Stimulated activated CD4-positive, alpha-beta T cell treated with anti-CD3 and anti-CD28 coated beads, Interleukin-2, amount 100 ng/mL, for 24 hours (primary cell): Measurements from ENCODE around the gene PIGM.
"Not testable (repeated sequence)": the region's sequence is repeated elsewhere in the genome, so short reads cannot be mapped to it uniquely, and the experiment has no call there.

Experiments
- DNase-seq, 2 donors: peaks; one replicate each; pipeline ENCODE4 v3.0.0-alpha.2; 2020

PIGM gene

DNA sequence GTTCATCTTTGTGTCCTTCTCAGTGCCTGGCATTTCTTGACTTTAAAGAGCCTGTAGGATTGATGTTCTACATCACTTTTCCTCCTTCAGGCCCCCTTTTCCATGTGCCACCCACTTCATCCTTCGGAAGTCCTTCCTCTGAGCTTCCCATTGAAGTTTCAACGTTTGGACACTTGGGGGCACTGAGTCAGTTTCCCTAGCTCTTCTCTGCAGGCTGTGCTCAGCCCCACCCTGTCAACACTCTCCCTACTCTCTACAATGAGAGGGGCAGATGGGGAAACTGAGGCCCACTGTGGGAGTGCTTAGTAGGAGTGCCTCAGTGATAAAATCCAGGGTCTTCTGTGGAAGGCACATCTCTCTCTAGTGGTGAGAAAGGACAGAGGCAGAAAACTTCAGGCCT lies 26.3 kb upstream of the PIGM start:
- DNase-seq: no peak

DNA sequence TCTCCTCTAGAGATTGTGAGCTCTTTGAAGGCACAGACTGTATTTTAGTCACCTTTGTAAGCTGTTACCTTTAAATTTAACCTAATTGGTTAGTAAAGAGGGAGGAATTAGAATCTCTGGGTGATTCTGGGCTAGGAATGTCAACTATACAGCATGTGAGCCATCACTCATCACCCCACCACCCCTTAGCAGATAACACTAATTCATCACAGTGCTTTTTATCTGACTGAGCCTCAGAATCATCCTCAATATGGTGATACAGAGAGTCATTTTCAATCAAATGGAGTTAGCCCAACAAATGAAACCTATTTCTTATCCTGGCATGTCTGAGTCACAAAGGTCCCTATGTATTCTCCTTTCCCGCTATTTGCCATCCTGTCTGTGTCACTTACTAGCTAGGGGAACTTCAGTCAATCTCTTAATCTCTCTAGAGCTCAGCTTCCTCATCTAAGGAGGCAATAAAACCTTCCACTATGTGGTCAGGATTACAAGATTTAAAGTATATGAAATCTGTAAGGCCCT lies 24.9 kb upstream of the PIGM start:
- no peak for DNase-seq

DNA sequence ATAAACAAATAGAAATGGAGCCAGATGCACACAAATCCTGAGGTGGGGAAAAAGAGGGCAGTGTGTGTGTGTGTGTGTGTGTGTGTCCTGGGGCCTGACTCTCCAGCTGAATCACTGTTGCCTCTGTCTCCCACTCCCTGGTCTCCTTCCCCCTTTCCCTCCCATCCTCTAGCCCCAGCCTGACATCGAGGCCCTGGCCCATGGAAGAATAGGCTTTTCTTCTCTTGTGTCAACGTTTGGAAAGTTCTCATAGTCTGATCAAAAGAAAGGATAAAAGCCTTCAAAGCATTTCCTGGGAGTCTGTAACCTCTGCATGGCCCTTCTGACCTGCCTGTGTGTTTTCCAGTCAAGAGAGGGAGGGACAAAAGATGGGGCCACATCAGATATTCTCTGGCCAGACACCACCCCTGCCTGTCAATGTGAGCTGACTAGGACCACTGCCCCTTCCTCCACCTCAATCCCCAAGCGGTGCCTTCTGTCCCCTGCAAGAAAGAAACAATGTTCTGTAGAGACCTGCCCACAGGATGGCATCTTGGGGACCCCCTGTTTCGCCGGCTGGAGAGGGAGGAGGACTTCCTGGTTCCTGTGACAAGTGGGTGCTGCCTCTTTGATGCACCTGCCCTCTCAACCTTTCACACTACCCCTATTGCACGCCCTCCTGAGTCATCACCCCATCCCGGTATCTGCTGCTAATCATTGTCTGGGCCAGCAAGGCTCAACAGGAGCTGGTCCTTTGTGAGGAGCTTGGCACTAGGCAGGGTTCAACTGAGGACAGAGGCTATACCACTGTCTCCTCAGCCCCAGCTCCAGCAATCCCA lies 22.0 kb upstream of the PIGM start:
- no peak for DNase-seq

DNA sequence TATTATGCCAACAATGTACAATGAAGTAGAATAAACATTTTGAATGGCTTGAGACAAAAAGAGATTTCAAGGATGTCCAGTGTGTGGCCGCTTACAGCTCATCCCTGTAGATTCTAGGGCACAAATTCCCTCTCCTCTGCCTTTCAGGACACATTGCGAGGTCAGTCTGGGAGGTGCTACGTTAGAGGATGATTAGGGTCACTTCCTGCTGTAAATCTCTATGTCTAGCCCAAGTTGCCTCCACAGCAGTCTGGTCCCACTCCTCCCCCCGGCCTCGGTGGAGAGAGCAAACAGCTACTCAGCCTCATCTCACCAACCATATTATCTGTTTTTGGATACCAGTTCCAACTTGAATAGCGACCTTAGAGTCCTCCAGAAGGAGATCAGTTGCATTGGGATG lies 21.1 kb upstream of the PIGM start:
- no peak for DNase-seq

DNA sequence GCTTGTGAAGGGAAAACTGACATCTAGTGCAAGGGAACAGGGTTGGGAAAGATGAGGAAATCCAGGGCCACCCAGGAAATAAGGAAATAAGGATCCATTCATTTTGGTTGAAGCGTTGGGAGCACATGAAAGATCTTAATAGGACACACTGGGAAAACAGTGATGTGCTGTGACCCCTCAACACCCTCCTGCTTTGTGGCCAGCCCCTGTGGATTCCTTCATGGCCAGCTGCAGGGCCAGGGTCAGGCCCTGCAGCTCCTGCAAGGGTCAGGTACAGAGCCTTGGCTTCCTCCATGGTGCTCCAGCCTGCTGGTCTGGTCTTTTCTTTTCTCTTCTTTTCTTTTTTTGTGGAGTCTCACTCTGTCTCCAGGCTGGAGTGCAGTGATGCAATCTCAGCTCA lies 18.8 kb upstream of the PIGM start:
- DNase-seq: no peak

DNA sequence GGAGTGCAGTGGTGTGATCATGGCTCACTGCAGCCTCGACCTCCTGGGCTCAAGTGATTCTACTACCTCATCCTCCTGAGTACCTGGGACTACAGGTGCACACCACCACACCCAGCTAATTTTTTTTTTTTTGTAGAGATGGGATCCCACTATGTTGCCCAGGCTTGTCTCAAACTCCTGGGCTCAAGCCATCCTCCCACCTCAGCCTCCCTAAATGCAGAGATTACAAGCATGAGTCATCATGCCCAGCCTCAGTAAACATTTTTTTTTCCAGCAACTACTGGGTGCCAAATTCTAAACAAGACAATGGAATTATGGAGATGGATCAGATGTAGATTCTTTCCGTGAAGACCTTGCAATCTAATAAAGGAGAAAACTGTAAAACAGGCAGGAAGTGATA lies 18.4 kb upstream of the PIGM start:
- DNase-seq: not testable (repeated sequence)

DNA sequence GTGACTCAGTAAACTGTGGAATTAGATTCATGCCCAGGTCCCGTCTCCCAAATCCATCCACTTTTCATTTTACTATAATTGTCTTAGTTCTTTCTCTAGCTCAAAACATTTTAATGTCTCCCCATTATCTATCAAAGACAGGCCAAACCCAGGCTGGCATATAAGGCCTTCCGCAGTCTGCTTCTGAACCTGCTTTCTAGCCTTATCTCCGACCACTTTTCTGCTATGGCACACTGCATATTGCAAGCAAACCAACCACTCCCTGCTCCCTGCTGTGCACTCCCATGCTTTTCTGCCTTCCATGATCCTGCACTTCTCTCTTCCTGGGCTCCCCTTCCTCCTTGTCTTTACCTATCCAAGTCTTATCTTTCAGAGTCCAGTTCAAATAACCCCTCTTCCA lies 17.3 kb upstream of the PIGM start:
- no peak for DNase-seq

DNA sequence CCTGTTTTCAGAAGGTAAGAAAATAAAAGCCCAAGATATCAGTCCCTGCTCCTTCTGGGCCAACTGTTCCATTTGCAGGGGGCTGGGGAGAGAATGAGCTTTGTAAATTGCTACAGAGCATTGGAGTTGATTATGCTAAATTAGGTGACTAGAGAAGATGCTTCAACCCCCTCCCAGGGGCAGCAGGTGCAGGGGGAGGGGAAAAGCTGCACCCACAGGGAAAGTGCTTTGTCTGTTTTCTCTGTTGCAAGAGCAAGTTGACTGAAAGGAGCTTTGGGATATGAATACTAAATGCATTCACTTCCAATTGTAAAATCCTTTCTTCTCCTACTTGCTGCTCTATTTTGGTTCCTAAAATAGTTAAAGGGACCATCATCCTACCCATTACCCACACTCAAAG lies 16.5 kb upstream of the PIGM start:
- DNase-seq: no peak

DNA sequence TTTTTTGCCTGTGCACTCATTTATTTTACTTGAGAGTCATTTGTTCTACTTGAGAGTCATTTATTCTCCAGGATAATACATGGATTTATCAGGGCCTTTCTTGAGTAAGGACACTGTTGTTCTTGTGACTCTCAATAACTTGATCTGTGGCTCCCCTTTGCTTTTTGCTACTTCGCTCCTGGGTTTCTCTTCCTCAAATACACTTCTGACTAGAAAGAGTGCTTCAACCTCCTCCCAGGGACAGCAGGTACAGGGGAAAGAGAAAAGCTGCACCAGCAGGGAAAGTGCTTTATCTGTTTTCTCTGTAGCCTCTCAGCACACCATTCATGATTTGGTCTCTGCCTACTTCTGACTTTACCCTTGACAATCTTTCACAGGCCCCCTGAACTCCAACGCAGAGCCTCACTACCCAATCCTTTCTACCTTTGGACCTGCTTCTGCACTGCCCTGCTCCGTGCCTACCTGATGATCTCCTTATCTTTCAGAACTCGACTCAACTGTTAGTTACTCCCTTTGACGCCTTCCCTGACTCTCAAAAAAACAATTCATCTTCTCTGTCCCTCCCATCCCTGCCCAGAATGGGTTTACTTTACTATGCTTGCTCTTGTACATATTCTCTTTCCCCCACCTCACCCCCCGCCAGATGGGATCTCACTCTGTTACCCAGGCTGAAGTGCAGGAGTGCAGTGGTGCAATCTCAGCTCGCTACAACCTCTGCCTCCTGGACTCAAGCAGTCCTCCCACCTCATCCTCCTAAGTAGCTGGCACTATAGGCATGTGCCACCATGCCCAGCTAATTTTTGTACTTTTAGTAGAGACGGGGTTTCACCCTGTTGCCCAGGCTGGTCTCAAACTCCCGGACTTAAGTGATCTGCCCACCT lies 15.6 kb upstream of the PIGM start:
- no peak for DNase-seq

DNA sequence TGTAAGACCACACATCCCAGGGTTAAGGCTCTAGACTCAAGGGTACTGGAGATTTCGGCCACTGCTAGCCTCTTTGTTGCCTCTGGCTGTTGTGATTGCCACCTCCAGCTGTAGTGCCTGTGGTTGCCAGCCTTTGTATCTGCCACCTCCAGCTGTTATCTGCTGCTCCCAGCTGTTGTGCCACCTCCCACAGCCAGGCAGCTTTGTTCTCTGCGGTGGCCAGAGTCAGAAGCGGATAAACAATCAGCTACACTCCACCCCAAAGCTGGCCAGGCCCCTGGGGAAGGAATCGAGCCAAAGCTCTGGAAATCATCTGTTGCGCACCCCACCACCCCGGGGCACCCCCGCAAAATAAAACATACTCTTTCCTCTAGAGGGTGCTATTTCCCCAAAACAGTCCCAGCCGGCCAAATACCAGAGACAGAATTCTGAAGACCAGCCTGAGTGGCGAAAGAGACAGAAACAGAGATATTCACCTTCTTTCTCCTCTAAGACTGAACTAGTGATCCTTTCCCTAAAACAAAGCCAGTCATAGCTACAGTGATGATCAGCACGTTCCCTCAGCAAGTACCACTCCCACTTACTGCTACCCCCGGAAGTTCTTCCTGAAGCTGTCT lies 14.8 kb upstream of the PIGM start:
- DNase-seq: peak; percentile 35 to 39

DNA sequence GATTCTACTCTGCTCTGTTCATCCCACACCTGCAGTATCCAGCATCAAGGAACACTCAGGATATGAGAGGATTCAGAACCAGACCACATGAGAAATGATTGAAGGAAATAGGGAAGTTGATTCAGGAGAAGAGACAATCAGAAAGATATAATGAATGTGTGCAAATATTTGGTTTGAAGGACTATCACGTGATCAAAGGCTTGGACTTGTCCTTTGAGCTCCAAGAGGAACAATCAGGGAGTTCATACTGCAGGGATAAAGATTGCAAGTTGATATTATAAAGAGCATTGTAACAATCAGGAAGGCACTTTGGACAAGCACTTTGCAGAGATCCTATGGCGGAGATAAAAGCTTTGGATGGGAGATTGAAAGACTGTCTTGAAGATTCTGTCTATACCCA lies 13.9 kb upstream of the PIGM start:
- no peak for DNase-seq

DNA sequence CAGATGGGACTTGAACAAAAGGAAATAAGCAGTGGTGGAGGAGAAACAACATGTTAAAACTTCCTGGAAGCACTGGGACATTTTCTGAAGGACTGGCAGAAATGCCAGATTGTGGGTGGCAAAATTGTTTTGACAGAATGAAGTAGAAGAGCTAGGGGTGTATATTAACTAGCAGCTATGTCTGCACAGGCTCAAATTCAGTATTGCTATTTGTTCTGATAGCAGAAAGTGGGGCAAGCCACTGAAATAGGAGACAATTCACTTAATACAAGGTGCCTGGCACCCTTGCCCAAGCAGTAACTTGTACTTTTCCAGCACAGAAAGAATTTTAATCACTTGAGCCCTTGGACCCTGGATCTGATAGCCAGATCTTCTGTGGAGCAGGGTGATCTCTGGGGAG lies 11.8 kb upstream of the PIGM start:
- DNase-seq: no peak

DNA sequence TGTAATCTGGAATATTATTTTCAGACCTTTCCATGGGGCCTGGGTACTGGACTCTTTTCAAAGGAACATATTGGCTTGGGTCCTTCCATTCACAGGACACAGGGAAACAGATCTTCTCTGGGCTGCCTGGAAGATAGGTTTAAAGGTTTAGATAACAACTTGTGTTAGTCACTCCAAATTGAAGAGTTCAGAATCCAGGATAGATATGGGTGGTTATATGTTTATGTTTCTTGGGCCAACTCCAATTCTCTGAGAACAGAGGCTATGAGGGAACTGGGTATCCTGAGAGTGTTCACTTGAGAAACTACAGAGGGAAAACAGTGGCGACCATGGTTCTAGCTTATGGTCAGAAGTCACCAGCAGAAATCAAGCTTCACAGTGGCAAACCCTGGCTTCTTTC lies 8.7 kb upstream of the PIGM start:
- no peak for DNase-seq

DNA sequence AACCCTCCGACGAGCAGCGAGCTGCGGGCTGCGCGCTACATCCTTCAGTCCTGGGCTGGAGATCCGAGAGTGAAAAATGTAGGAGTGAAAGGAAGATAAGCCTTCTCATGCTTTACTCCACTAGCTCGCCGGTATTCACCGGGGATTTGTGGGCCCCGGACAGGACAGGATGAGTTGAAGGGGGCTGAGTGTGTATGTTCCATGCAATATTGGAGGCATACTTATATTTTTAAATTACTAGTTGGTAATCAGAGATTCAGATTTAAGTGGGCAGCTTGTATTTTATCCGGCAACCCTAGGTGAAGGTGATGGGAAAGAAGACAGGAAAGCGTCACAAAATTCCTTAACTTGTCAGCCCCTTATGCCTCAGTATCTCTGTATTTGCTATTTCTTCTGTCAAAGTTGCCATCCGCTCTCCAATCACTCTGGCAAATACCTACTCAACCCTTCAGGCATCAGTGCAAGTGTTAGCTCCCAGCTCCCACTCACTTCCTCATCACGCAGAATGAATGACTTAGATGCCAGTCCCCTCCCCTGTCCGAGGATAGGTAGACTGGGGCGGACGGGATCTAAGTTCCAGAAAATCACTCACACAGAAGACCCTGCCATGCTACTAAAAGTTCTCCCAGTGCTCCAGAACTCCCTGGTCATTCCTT lies 503 bp upstream of the PIGM start:
- DNase-seq: peak in 1 of 2 donors; percentile 4

DNA sequence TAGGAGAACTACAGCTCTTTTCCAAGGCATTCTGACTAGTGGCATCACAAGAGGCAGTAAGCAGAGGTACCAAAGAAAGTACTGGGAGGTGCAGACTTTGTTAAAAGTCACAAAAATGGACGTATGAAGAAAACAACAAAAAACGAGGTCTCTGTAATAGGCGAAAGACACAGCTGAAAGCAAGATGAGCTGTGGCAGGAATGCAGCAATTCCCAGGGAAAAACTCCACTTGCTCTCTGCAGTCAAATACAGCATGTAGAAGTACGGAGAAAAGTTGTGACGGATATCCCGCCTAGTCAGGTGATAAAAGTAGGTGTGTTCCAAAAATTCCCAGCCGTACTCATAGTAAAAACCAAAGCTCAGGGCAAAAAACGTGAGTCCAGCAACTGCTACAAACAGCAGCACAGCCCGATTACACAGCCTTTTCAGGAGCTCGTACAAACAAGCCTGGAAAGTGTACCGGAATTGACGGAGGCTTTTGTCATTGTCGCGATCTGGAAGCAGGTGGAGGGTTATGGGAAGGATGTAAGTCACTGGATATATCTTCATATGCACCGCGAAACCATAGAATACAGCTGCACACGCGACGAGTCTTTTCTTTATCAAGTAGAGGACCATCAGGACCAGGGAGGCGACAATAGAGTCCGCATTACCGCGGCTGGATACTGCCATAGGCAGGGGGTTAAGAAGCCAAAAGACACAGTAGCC lies 979 bp downstream of the PIGM start:
- peak in 1 of 2 donors; percentile 19 for DNase-seq

DNA sequence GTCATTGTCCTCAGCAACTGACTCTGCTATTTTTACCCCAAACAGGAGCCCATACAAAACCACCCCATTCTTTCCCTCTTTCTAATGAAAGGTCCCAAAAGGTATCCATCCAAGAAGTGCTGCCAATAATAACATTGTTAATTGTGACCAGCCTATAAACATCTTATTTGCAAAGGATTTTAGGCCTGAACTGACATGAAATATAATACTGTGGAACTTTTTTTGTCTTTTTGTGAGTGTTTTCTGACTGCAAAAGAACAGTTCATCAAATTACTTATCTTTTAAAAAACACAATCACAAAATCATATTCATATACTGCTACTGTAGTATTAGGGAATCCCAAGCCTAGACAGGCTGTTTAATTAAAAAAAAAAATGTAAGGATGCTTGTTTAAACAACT lies 3.4 kb downstream of the PIGM start:
- no peak for DNase-seq

DNA sequence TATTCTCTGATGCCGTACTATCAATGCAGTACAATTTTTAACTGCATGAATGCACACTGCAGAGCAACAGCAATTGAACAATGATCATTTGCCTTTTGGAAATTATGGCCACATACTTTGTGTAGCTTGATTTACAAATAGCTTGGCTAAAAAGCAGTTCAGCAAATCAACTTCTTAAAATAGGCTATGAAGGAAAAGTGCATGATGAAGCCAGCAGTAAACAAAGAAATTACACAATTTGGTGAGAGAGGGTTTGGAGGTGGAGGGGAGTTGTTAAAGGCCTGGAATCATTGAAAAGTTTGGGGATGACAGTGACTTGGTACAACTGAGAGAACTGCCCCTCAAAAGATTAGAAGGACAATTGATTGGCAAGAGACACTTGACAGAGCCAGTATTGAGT lies 6.5 kb downstream of the PIGM start:
- no peak for DNase-seq

DNA sequence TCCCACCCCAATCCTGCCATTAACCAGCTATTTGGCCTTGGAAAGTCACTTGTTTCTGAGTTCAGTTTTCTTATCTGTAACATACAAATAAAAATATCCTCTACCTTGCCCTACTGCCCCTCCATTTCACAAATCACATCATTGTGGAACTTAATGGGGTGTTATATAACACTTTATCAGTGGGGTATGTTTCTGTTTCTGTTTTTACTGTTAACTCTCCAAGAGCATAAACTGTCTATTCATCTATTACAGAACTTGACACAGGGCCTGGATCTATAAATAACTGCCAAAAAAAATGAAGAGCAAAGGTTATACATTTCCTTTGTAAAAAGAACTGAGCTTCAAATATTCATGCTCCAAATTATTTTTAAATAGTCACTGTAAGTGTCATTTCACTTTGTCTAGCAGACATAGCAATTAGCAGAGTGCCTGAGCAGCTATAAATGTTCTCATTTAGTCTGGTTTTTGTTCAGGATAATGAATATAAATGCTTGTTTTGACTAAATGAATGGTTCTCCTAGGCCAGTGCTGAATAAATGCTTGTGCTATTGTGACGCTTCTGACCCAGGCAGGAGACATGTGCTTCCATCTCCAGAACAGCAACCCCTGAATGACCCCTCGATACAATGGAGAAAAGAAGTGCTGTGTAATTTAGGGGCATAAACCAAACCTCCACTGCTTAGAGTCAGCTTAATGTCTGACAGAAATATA lies 7.4 kb downstream of the PIGM start:
- no peak for DNase-seq

DNA sequence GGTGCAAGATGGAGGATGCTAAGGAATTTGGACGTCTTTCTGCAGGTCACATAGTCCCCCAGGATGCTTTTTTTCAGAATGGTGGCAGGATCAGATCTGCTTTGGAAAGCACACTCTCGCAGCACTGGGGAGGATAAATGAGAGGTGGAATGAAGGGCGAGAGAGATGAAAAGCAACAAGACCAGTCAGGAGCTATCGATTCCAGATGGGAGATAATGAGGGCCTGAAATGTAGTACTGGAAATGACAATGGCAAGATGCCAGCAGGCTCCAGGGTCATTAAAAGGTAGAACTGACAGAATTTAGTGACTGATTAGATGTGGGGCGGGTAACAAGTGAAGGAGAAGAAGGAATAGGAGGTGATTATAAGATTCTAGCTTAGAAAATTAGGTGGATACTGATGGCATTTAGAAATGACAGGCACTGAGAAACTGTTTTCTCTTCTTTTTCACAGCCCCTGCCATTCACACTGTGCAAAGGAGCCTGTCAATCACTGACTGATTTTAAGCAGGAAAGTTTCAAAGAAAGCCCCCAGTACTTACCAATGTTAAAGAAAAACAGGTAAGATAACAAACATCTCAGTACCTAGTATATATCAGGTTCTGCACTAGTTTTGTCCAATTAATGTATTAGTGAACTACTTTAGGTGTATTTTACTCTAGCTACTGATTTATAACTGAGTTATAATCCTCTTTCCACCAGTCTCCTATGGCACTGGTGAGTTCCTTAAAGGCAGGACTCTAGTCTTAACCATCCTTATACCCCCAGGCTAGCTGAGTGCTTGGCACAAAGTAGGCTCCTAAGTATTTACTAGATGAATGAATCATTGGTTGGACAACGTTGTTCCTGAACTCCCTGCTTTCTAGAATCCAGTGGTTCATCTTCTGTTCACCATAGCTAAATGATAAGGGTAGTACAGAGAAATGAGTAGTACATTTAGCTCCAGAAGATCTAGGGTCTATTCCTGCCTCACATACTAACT lies 9.2 kb downstream of the PIGM start:
- DNase-seq: no peak

DNA sequence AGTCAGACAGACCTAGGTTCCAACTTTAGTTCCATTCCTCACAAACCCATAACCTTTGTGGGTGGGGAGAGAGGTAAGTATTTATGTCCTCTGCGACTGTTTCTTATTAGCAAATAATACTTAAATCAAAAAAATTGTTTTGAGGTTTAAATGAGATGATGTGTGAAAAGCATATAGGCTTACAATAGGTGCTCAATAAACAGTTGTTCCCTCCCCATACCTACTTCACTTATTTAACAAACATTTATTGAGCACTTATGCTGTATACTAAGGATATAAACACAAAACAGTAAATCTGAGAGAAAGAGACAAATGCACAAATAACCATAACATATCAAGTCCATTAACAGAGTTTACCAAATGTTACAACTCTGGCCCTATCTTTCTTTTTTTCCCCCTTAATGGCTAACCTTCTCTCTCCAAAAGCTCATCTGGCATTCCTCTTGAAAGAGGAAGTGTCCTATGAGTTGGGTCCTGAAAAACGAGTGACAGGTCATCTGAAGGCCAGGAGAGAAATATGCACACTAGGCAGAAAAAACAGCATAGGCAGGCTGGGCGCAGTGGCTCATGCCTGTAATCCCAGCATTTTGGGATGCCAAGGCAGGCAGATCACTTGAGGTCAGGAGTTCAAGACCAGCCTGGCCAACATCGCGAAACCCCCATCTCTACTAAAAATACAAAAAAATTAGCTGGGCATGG lies 10.3 kb downstream of the PIGM start:
- no peak for DNase-seq
